Mesenchymal stem cell (in vitro differentiated cells and primary cell): ENCODE data around the gene EPS8L1.

Experiments
- DNase-seq: peaks from one replicate; pipeline ENCODE4 v3.0.0-alpha.2; 2013
- H2AFZ ChIP-seq: one replicate; pipeline ENCODE4 v1.6.1; 2013; ENCODE audit warnings: low read depth, mild to moderate bottlenecking, control low read depth, inconsistent platforms, low read length, moderate library complexity
- H2AK5ac ChIP-seq: 2 replicates; pipeline ENCODE4 v1.6.1; 2013; ENCODE audit warnings: low read length, moderate library complexity, mild to moderate bottlenecking, inconsistent platforms; ENCODE audit not compliant: severe bottlenecking
- H2BK120ac ChIP-seq: one replicate; pipeline ENCODE4 v1.6.1; 2013; ENCODE audit warnings: low read depth, mild to moderate bottlenecking, inconsistent platforms, low read length, moderate library complexity
- H2BK12ac ChIP-seq, 2 experiments: one replicate each; pipeline ENCODE4 v1.6.1; 2013; ENCODE audit warnings: inconsistent platforms in 2 of 2, low read length in 2 of 2, mild to moderate bottlenecking in 2 of 2, moderate library complexity in 2 of 2, control low read depth in 1 of 2
- H2BK15ac ChIP-seq: one replicate; pipeline ENCODE4 v1.6.1; 2013; ENCODE audit warnings: mild to moderate bottlenecking, low read depth, inconsistent platforms; ENCODE audit not compliant: poor library complexity, severe bottlenecking
- H2BK5ac ChIP-seq: 2 replicates; pipeline ENCODE4 v1.6.1; 2013; ENCODE audit warnings: low read depth, mild to moderate bottlenecking, low read length, control low read depth, inconsistent platforms; ENCODE audit not compliant: poor library complexity, severe bottlenecking
- H3K14ac ChIP-seq, 2 experiments: one replicate each; pipeline ENCODE4 v1.6.1; 2013; ENCODE audit warnings: inconsistent platforms in 2 of 2, low read length in 2 of 2, control low read depth in 1 of 2, mild to moderate bottlenecking in 1 of 2, moderate library complexity in 1 of 2
- H3K18ac ChIP-seq, 2 experiments: one replicate each; pipeline ENCODE4 v1.6.1; 2013; ENCODE audit warnings: inconsistent platforms in 2 of 2, low read length in 2 of 2, control low read depth in 1 of 2, low read depth in 1 of 2, mild to moderate bottlenecking in 1 of 2
- H3K23ac ChIP-seq, 2 experiments: one replicate each; pipeline ENCODE4 v1.6.1; 2013; ENCODE audit warnings: inconsistent platforms in 2 of 2, low read length in 2 of 2, mild to moderate bottlenecking in 2 of 2, moderate library complexity in 2 of 2, control low read depth in 1 of 2
- H3K27ac ChIP-seq: 2 replicates; pipeline ENCODE4 v1.5.1; 2013; ENCODE audit warnings: mild to moderate bottlenecking, moderate library complexity, low read length, control low read depth, inconsistent platforms; ENCODE audit not compliant: poor library complexity, severe bottlenecking
- H3K27me3 ChIP-seq, 2 experiments: 2 replicates each; pipeline versions ENCODE4 v1.6.1 to v1.7.0; 2013; ENCODE audit warnings: low read length in 2 of 2, mild to moderate bottlenecking in 2 of 2, moderate library complexity in 2 of 2, control low read depth in 1 of 2, inconsistent platforms in 1 of 2; ENCODE audit not compliant: control insufficient read depth in 1 of 2, insufficient read depth in 1 of 2
- H3K36me3 ChIP-seq, 2 experiments: 2 replicates each; pipeline versions ENCODE4 v1.6.1 to v1.7.0; 2013; ENCODE audit warnings: low read length in 2 of 2, control low read depth in 1 of 2, inconsistent platforms in 1 of 2, low read depth in 1 of 2, mild to moderate bottlenecking in 1 of 2; ENCODE audit not compliant: insufficient read depth in 2 of 2, control insufficient read depth in 1 of 2
- H3K4ac ChIP-seq, 2 experiments: one replicate each; pipeline ENCODE4 v1.6.1; 2013; ENCODE audit warnings: inconsistent platforms in 2 of 2, low read length in 2 of 2, mild to moderate bottlenecking in 2 of 2, moderate library complexity in 2 of 2, control low read depth in 1 of 2, low read depth in 1 of 2
- H3K4me1 ChIP-seq: 2 replicates; pipeline ENCODE4 v1.6.1; 2013; ENCODE audit warnings: low read depth, low read length, control low read depth; ENCODE audit not compliant: control insufficient read depth, insufficient read depth
- H3K4me2 ChIP-seq: 2 replicates; pipeline ENCODE4 v1.6.1; 2013; ENCODE audit warnings: low read length, mild to moderate bottlenecking, inconsistent platforms; ENCODE audit not compliant: poor library complexity, severe bottlenecking
- H3K4me3 ChIP-seq, 2 experiments: 2 replicates each; pipeline versions ENCODE4 v1.5.1 to v1.7.0; 2013; ENCODE audit warnings: low read length in 2 of 2, mild to moderate bottlenecking in 2 of 2, control low read depth in 1 of 2, low read depth in 1 of 2; ENCODE audit not compliant: insufficient read depth in 1 of 2
- H3K79me1 ChIP-seq: replicated peaks from 2 replicates; pipeline ENCODE4 v1.6.1; 2013; ENCODE audit warnings: mild to moderate bottlenecking, control low read depth, low read length, inconsistent platforms; ENCODE audit not compliant: poor library complexity, severe bottlenecking
- H3K9ac ChIP-seq: 2 replicates; pipeline ENCODE4 v1.7.0; 2013; ENCODE audit warnings: mild to moderate bottlenecking, low read length, moderate library complexity
- H3K9me3 ChIP-seq: 2 replicates; pipeline ENCODE4 v1.7.0; 2013; ENCODE audit warnings: mild to moderate bottlenecking, low read length; ENCODE audit not compliant: control insufficient read depth
- H4K8ac ChIP-seq: one replicate; pipeline ENCODE4 v1.6.1; 2013; ENCODE audit warnings: inconsistent platforms, mild to moderate bottlenecking, low read length, moderate library complexity
- H4K91ac ChIP-seq: one replicate; pipeline ENCODE4 v1.6.1; 2013; ENCODE audit warnings: mild to moderate bottlenecking, low read length, inconsistent platforms
- WGBS: methylation state at CpG from one replicate; pipeline ENCODE4 v1.1.7; 2013; ENCODE audit warnings: mixed read lengths; 5-methylcytosine and 5-hydroxymethylcytosine counted together

EPS8L1 gene

DNA sequence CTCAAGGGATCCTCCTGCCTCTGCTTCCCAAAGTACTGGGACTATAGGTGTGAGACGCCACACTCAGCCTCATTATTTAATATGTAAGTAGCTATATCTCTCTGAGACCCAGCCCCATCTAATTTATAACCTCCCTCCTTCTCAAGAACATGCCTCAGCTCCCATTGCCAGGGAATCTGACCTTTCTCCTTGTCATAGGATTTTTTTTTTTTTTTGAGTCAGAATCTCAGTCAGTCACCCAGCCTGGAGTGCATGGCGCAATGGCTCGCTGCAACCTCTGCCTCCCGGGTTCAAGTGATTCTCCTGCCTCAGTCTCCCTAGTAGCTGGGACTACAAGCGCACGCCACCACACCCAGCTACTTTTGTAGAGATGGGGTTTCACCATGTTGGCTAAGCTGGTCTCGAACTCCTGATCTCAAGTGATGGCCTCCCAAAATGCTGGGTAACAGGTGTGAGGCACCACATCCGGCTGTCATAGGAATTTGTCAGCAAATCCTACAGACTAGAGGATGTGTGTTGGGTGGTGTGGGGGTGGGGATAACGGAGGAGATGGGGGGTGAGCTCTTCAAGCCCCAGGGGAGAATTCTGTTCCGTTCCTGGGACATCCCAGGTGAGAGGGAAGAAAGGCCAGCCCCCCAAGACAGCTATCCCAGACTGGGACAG is 5.1 kb upstream of the EPS8L1 start:
- WGBS = 93% methylated on average over 9 of the region's 10 CpGs

DNA sequence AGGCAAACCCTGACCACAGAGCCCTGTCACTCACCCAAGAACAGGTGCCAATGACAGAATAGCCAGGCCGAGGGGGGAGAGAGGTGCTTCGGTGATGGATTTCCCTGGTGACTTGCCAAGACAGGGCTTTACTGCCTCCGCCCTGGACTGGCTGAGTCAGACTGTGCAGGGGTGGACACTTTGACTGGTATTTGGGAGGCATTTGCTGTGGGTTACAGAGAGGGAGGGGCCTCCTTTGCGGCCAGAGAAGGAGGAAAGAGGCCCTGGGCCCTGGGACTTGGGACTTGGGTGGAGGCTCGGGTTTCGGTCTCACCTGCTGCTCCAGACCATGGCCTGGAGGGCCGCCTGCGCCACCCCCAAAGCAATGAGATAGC is 4.6 kb upstream of the EPS8L1 start:
- Histone ChIP-seq H3K14ac (no peak overlapping the region), H3K27me3 (peaks cover 55 to 65% of the 10 kb centered on the region in 2 experiments), H2AK5ac (no peak overlapping the region), H2BK120ac (no peak overlapping the region), H3K79me1 (no peaks in the 10 kb centered on the region), H2BK5ac (no peak overlapping the region), H3K9ac (no peak overlapping the region), H3K4me1 (peaks cover 9% of the 10 kb centered on the region), H3K9me3 (no peaks in the 10 kb centered on the region), H3K4me2 (no peak overlapping the region), H3K4me3 (no peak overlapping the region), H3K18ac (no peak overlapping the region), H4K8ac (no peak overlapping the region), H4K91ac (no peak overlapping the region), H3K4ac (no peak overlapping the region), H2AFZ (no peak overlapping the region), H3K23ac (no peak overlapping the region), H3K36me3 (no peaks in the 10 kb centered on the region), H2BK15ac (no peak overlapping the region), H2BK12ac (no peak overlapping the region), H3K27ac (no peak overlapping the region)
- DNase-seq = peak; percentile 32
- 68% methylated on average over 7 of the region's 8 CpGs for WGBS

More for the DNA sequence above, 5.1 kb upstream of the EPS8L1 start:
- no peak overlapping the region for H2AK5ac ChIP-seq
- no peak overlapping the region for H4K91ac ChIP-seq
- H3K18ac ChIP-seq = no peak overlapping the region
- no peak overlapping the region for H3K23ac ChIP-seq
- no peak for DNase-seq
- no peaks in the 10 kb centered on the region for H3K9me3 ChIP-seq
- no peak overlapping the region for H2BK12ac ChIP-seq
- H3K36me3 ChIP-seq = no peaks in the 10 kb centered on the region
- no peaks in the 10 kb centered on the region for H3K79me1 ChIP-seq
- H3K9ac ChIP-seq = no peak overlapping the region
- no peak overlapping the region for H2BK120ac ChIP-seq
- H3K4me2 ChIP-seq = no peak overlapping the region
- no peak overlapping the region for H4K8ac ChIP-seq
- H3K14ac ChIP-seq = no peak overlapping the region
- H2BK15ac ChIP-seq = no peak overlapping the region
- no peak overlapping the region for H3K4ac ChIP-seq
- H2BK5ac ChIP-seq = no peak overlapping the region
- H2AFZ ChIP-seq = no peak overlapping the region
- no peak overlapping the region for H3K27ac ChIP-seq
- peaks cover 8% of the 10 kb centered on the region for H3K4me1 ChIP-seq
- no peak overlapping the region for H3K4me3 ChIP-seq
- peaks cover 56 to 62% of the 10 kb centered on the region in 2 experiments for H3K27me3 ChIP-seq

DNA sequence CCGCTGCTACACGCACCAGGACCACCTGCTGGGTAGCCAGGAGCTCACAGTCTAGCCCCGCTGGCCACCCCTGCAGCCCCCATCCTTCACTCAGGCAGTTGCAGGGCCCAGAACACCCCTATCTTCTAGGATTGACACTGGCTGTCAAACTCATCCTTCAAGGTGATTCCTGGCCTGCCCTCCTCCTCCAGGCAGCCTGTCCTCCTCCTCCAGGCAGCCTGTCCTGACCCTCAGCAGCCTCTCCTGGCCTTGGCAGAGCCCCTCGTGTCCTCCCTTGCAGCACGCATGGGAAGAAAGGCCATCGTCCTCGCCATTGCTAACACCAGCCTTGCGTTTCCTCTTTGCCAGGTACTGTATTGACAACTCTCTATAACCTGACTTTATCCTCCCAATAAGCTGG is 3.8 kb upstream of the EPS8L1 start:
- H2BK120ac ChIP-seq = no peak overlapping the region
- no peak overlapping the region for H3K23ac ChIP-seq
- H2AK5ac ChIP-seq = no peak overlapping the region
- H3K4me2 ChIP-seq = no peak overlapping the region
- no peak overlapping the region for H4K91ac ChIP-seq
- H3K27ac ChIP-seq = no peak overlapping the region
- H2BK15ac ChIP-seq = no peak overlapping the region
- WGBS = 55% methylated on average over 5 of the region's 8 CpGs
- no peaks in the 10 kb centered on the region for H3K9me3 ChIP-seq
- DNase-seq = no peak
- H3K4me3 ChIP-seq = no peak overlapping the region
- no peak overlapping the region for H2BK12ac ChIP-seq
- no peak overlapping the region for H2AFZ ChIP-seq
- no peak overlapping the region for H3K9ac ChIP-seq
- no peak overlapping the region for H3K4ac ChIP-seq
- H3K14ac ChIP-seq = peak overlapping the region in 1 of 2 experiments; percentile 85
- H3K27me3 ChIP-seq = peaks cover 53 to 65% of the 10 kb centered on the region in 2 experiments
- H3K4me1 ChIP-seq = peaks cover 9% of the 10 kb centered on the region
- no peak overlapping the region for H2BK5ac ChIP-seq
- H4K8ac ChIP-seq = no peak overlapping the region
- no peaks in the 10 kb centered on the region for H3K79me1 ChIP-seq
- no peak overlapping the region for H3K18ac ChIP-seq
- no peaks in the 10 kb centered on the region for H3K36me3 ChIP-seq

DNA sequence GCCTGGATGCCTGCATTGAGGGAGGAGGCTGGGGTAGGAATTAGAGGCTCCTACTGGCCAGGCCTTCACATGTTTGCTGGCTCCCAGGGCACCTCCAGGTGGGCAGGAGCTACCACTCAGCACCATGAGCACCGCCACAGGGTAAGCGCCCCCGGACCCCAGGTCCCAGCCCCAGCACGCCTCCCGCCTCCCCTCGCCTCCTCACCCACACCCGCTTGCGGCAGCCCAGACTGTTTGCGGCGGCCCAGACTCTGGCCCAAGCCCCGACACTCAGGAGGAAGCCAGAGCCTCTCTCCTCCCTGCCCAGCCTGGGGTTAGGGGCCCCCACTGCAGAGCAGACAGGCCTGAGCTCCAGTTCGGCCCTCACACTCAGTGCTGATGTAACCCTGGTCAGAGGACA is 652 bp downstream of the EPS8L1 start:
- Histone ChIP-seq H2BK12ac (no peak overlapping the region), H4K91ac (no peak overlapping the region), H3K9ac (no peak overlapping the region), H4K8ac (no peak overlapping the region), H3K4ac (no peak overlapping the region), H3K9me3 (no peaks in the 10 kb centered on the region), H3K4me1 (peaks cover 14% of the 10 kb centered on the region), H3K27me3 (peaks cover 53% of the 10 kb centered on the region in 2 experiments), H3K4me3 (no peak overlapping the region), H2AK5ac (no peak overlapping the region), H3K18ac (no peak overlapping the region), H2BK15ac (no peak overlapping the region), H3K27ac (no peak overlapping the region), H2BK120ac (no peak overlapping the region), H3K14ac (peak overlapping the region in 1 of 2 experiments; percentile 71), H3K4me2 (no peak overlapping the region), H3K36me3 (no peaks in the 10 kb centered on the region), H3K79me1 (no peaks in the 10 kb centered on the region), H3K23ac (no peak overlapping the region), H2BK5ac (no peak overlapping the region), H2AFZ (no peak overlapping the region)
- WGBS = 77% methylated on average over 12 of the region's 12 CpGs
- no peak for DNase-seq
